DND-41 (cell line): ENCODE measurements around the gene SMTNL2.

Experiments
- ATAC-seq: fragments of 200-7000 bp; cut with Tn5 transposase; 3 replicates; pipeline ENCODE4 v1.9.1; 2021; ENCODE audit warnings: low read depth; ENCODE audit not compliant: insufficient read depth
- DNase-seq: peaks from one replicate; pipeline ENCODE4 v3.0.0-alpha.2; 2020
- H2AFZ ChIP-seq: 2 replicates; pipeline ENCODE4 v1.6.0; 2012; ENCODE audit warnings: low read depth, low read length
- H3K27ac ChIP-seq: 2 replicates; pipeline ENCODE4 v1.5.1; 2012; ENCODE audit warnings: low read length, inconsistent platforms
- H3K27me3 ChIP-seq: fragments of 200-600 bp; sonication (generic); 2 replicates; pipeline ENCODE4 v1.6.0; 2012; ENCODE audit warnings: low read length, mild to moderate bottlenecking, inconsistent platforms; ENCODE audit not compliant: insufficient read depth, poor library complexity
- H3K36me3 ChIP-seq: 2 replicates; pipeline ENCODE4 v1.5.1; 2012; ENCODE audit warnings: low read length, inconsistent platforms; ENCODE audit not compliant: insufficient read depth
- H3K4me1 ChIP-seq: 2 replicates; pipeline ENCODE4 v1.5.1; 2012; ENCODE audit warnings: mild to moderate bottlenecking, low read length; ENCODE audit not compliant: insufficient read depth
- H3K4me2 ChIP-seq: 2 replicates; pipeline ENCODE4 v1.6.0; 2012; ENCODE audit warnings: mild to moderate bottlenecking, moderate library complexity, low read length, inconsistent platforms; ENCODE audit not compliant: insufficient read depth
- H3K4me3 ChIP-seq, 2 experiments: fragments of 200-600 bp in 1 of 2; shearing (Covaris generic) in 1 of 2; 2 replicates each; pipeline ENCODE4 v1.5.1; 2012 to 2016; ENCODE audit warnings: inconsistent platforms in 2 of 2, low read length in 2 of 2, mild to moderate bottlenecking in 2 of 2, low read depth in 1 of 2, moderate library complexity in 1 of 2
- H3K79me2 ChIP-seq: 2 replicates; pipeline ENCODE4 v1.6.0; 2012; ENCODE audit warnings: low read length, inconsistent platforms; ENCODE audit not compliant: insufficient read depth
- H3K9ac ChIP-seq: 2 replicates; pipeline ENCODE4 v1.6.0; 2012; ENCODE audit warnings: low read depth, mild to moderate bottlenecking, inconsistent platforms, low read length, moderate library complexity
- H3K9me3 ChIP-seq: 2 replicates; pipeline ENCODE4 v1.5.1; 2012; ENCODE audit warnings: low read length, moderate library complexity, mild to moderate bottlenecking, inconsistent platforms; ENCODE audit not compliant: insufficient read depth, severe bottlenecking
- H4K20me1 ChIP-seq: 2 replicates; pipeline ENCODE4 v1.6.0; 2012; ENCODE audit warnings: low read length; ENCODE audit not compliant: insufficient read depth
- CTCF ChIP-seq: IDR thresholded peaks from 2 replicates; pipeline ENCODE4 v1.5.1; 2012; ENCODE audit warnings: borderline replicate concordance, low read length, moderate library complexity, mild to moderate bottlenecking; ENCODE audit not compliant: poor library complexity, severe bottlenecking; ENCODE audit errors: extremely low read depth
- EZH2 ChIP-seq: IDR thresholded peaks from 3 replicates; pipeline ENCODE4 v1.6.1; 2012; ENCODE audit warnings: borderline replicate concordance, low read depth, mild to moderate bottlenecking, moderate library complexity, low read length, inconsistent platforms; ENCODE audit not compliant: severe bottlenecking

Gene SMTNL2

GRCh38 chr17:4585638-4585994, 1.3 kb downstream of the SMTNL2 start:
- H2AFZ ChIP-seq = no peak overlapping the region
- H3K4me3 ChIP-seq = no peak overlapping the region
- TF ChIP-seq EZH2 (no peak), CTCF (no peak)
- no peaks in the 10 kb centered on the region for H3K4me1 ChIP-seq
- no peaks in the 10 kb centered on the region for H3K9me3 ChIP-seq
- no peak for DNase-seq
- no peak overlapping the region for H3K4me2 ChIP-seq
- no peak for ATAC-seq
- no peaks in the 10 kb centered on the region for H3K36me3 ChIP-seq
- H4K20me1 ChIP-seq = no peaks in the 10 kb centered on the region; the same call in 1 of the 2 replicates
- H3K9ac ChIP-seq = no peak overlapping the region
- no peaks in the 10 kb centered on the region for H3K79me2 ChIP-seq
- no peak overlapping the region for H3K27ac ChIP-seq
- peaks cover 6% of the 10 kb centered on the region for H3K27me3 ChIP-seq

- H3K27me3 ChIP-seq = peaks cover 6% of the 10 kb centered on the region
- H3K4me3 ChIP-seq = no peak overlapping the region
- DNase-seq = no peak
- no peaks in the 10 kb centered on the region for H3K36me3 ChIP-seq
- H3K4me2 ChIP-seq = no peak overlapping the region
- TF ChIP-seq EZH2 = no peak
- TF ChIP-seq CTCF = no peak
- ATAC-seq = no peak
- no peaks in the 10 kb centered on the region for H3K79me2 ChIP-seq
- H4K20me1 ChIP-seq = no peaks in the 10 kb centered on the region; the same call in 1 of the 2 replicates
- no peak overlapping the region for H3K9ac ChIP-seq
- H3K4me1 ChIP-seq = no peaks in the 10 kb centered on the region
- no peak overlapping the region for H3K27ac ChIP-seq
- no peak overlapping the region for H2AFZ ChIP-seq
- no peaks in the 10 kb centered on the region for H3K9me3 ChIP-seq
Measured at GRCh38 chr17:4586043-4586442, 1.7 kb downstream of the SMTNL2 start.

- no peaks in the 10 kb centered on the region; the same call in 1 of the 2 replicates for H4K20me1 ChIP-seq
- no peak overlapping the region for H3K27ac ChIP-seq
- no peak overlapping the region for H3K9ac ChIP-seq
- H3K79me2 ChIP-seq = no peaks in the 10 kb centered on the region
- H3K9me3 ChIP-seq = no peaks in the 10 kb centered on the region
- ATAC-seq = no peak
- TF ChIP-seq CTCF = no peak
- TF ChIP-seq EZH2 = no peak
- peaks cover 6% of the 10 kb centered on the region for H3K27me3 ChIP-seq
- H3K4me2 ChIP-seq = no peak overlapping the region
- H3K36me3 ChIP-seq = no peaks in the 10 kb centered on the region
- no peak overlapping the region for H2AFZ ChIP-seq
- no peak overlapping the region for H3K4me3 ChIP-seq
- no peaks in the 10 kb centered on the region for H3K4me1 ChIP-seq
- DNase-seq = no peak
Measured at GRCh38 chr17:4587195-4587594, 2.9 kb downstream of the SMTNL2 start.

GRCh38 chr17:4587803-4588202, 3.5 kb downstream of the SMTNL2 start:
- H3K9me3 ChIP-seq = no peaks in the 10 kb centered on the region
- no peak overlapping the region for H3K4me3 ChIP-seq
- no peaks in the 10 kb centered on the region for H3K79me2 ChIP-seq
- no peak overlapping the region for H3K4me2 ChIP-seq
- no peak for DNase-seq
- no peak overlapping the region for H2AFZ ChIP-seq
- H3K27me3 ChIP-seq = peaks cover 6% of the 10 kb centered on the region
- no peaks in the 10 kb centered on the region for H3K4me1 ChIP-seq
- H3K27ac ChIP-seq = no peak overlapping the region
- TF ChIP-seq CTCF (no peak), EZH2 (no peak)
- ATAC-seq = no peak
- H3K9ac ChIP-seq = no peak overlapping the region
- no peaks in the 10 kb centered on the region for H3K36me3 ChIP-seq
- H4K20me1 ChIP-seq = no peaks in the 10 kb centered on the region; the same call in 1 of the 2 replicates
